GM12801 (cell line): ENCODE results near the gene EEF1G.

Source experiments
- CTCF ChIP-seq: IDR thresholded peaks from one replicate; pipeline ENCODE4 v1.5.1; 2011; ENCODE audit warnings: control low read depth; ENCODE audit not compliant: insufficient read length; ENCODE audit errors: extremely low read depth

Gene EEF1G

GRCh38 chr11:62577046-62577714, 3.5 kb upstream of the EEF1G start:
- no peak for TF ChIP-seq CTCF

DNA sequence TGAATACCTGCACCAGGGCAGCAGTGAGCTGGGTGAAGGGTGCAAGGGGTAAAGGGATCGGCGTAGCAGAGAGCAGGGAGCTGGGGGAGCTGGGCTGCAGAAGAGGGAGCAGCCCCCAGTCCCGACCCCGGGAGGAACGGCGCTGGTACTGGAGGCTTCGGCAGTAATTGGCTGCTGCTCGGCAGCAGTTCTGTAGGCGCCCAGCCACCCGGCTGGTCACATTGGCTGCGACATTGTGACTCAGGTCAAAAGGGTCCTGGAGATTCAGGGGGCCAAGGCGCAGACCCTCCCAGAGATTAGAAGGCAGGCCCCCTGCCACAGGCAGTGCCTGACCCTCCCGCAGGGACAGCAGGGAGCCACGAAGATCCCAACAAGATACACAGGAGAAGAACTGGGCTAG, 2.1 kb upstream of the EEF1G start:
- TF ChIP-seq CTCF: no peak

DNA sequence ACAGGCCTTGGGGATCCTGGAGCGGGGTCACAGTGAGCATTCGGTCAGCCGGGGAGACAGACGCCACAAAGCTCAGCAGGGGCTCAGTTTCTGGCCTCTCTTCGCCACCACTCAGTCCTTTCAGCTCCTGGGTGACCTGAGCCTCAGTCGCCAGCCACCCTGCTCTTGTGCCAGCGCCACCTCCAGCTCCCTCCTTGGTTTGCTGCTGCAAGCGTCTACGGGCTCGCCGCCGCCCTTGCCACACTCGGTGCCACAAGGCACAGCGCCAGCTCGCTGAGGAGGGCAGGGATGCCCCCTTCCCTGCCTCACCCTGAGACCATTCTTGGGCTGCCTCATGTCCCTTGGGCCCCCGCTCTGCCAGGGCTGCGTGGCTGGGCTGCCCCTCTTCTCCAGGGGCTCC, 1.5 kb upstream of the EEF1G start:
- TF ChIP-seq CTCF: no peak

DNA sequence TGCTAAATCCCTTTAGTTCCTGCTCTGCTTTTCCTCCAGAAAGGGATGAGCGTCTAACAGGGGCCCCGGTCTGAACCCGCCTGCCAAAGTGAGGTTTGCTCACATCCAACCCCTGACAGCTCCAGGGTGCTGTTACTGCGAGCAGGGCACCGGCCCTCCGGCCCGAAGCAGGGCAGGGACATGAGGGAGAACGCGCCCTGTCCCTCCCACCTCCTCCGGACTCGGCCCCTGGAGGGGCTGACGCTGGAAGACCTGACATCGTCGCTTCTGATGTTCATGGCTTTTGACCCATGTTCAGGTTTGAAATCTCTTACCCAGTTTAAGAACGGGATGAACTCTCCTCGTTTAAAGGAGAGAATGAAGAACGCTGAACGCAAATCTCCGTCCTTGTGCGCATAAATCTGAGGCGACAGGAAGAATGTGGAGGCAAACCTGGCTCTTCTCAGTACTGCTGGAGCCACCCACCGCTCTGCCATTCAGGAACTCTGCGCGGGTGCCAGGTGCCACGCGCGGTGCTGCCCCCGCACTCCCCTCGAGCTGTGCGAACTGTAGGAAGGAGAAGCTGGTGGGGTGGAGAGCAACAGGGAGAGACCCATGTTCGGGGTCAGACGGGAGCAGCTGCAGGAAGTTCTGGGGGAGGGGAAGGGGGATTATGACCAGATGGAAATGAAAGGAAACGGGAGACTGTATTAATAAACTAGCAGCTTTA, 826 bp upstream of the EEF1G start:
- no peak for TF ChIP-seq CTCF

GRCh38 chr11:62573006-62573591, 592 bp downstream of the EEF1G start:
- no peak for TF ChIP-seq CTCF

- TF ChIP-seq CTCF: no peak
Observed at GRCh38 chr11:62572431-62572830, 1.3 kb downstream of the EEF1G start.

- no peak for TF ChIP-seq CTCF
Observed at GRCh38 chr11:62569611-62570010, 4.1 kb downstream of the EEF1G start.
